ENCODE results near the gene C9. TPM values are rescaled to one million over a fixed set of nuclear protein-coding genes. Genes with fewer than 3 reads are reported as not detected.
"Not testable (repeated sequence)": the region's sequence is repeated elsewhere in the genome, so short reads cannot be mapped to it uniquely, and the experiment has no call there.

The C9 gene
- total RNA-seq, 4 donors from 2014 or later, result not detected

DNA sequence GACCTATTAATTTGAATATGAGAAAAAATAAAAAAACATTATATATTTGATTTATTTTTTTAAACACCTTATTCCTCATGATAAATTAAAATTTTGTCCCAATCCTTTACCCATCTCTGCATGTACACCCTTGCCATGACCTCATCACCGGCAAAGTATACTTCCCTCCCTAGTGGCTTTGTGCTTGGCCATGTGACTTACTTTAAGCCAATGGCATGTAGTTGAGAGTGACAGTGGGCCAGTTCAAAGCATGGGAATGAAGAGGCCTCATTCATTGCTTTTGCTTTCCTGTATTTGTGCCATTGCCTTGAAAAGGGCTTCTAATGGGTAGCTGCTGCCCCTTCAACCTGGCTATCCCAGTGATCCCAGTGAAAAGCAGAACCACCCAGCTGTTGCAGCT is 31.2 kb downstream of the C9 start:
- in situ Hi-C loops (cut with MboI; ENCODE audit: low pct_ligation_motif_present in 1 of 4, low pct_unique_long_range_greater_than_20kb in 1 of 4, low sequenced_read_pairs in 3 of 4) (no loop called here), intact Hi-C loops (cut with DNase I; ENCODE audit: low total_unique reads) (no loop called here)
- no peak for TF ChIP-seq EP300 (IDR thresholded peaks at IDR 0.05; ENCODE audit: low read depth)
- no peaks in the 10 kb centered on the region for H3K27me3 ChIP-seq
- no peaks in the 10 kb centered on the region for H3K9me3 ChIP-seq
- no peaks in the 10 kb centered on the region for H3K36me3 ChIP-seq
- WGBS, 2 donors (ENCODE audit: low coverage in 1 of 2), result 96 to 100% methylated on average over 1 of the region's 1 CpG
- DNase-seq, result no peak
- H3K4me3 ChIP-seq, result no peak overlapping the region
- no peaks in the 10 kb centered on the region for H3K4me1 ChIP-seq
- H3K27ac ChIP-seq, result no peak overlapping the region

DNA sequence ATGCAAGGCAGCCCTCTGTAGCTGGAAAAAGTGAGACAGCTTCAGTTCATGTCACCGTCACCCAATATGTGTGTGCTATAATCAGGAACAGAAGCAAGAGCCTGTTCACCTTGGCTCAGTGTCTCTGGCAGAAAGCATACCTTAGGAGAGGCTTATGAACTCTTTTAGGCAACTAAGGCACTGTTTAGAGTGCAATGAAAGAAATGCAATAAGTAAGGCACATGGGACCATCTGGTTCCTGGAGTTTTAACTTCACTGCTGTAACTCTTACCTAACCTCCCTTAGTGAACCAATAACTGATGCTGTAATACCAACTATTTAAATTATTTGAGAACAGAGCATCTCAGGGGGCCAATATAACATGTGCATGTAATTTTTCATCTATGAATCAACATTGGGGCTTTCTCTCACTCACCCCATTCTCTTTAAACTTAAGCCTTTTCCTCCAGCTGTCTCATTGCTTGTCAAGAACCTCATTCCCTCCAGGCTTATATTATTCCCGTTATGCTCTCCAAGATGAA is 32.4 kb downstream of the C9 start:
- Histone ChIP-seq H3K4me3 (no peak overlapping the region), H3K27me3 (no peaks in the 10 kb centered on the region), H3K9me3 (no peaks in the 10 kb centered on the region), H3K4me1 (no peaks in the 10 kb centered on the region), H3K27ac (no peak overlapping the region), H3K36me3 (no peaks in the 10 kb centered on the region)
- intact Hi-C loops (cut with DNase I; ENCODE audit: low total_unique reads) (no loop called here), in situ Hi-C loops (cut with MboI; ENCODE audit: low pct_ligation_motif_present in 1 of 4, low pct_unique_long_range_greater_than_20kb in 1 of 4, low sequenced_read_pairs in 3 of 4) (no loop called here)
- no peak for DNase-seq
- 74 to 86% methylated on average over 2 of the region's 2 CpGs for WGBS, 2 donors (ENCODE audit: low coverage in 1 of 2)
- TF ChIP-seq POLR2A (IDR thresholded peaks at IDR 0.05), result no peak
- no peak for TF ChIP-seq EP300 (IDR thresholded peaks at IDR 0.05; ENCODE audit: low read depth)
- TF ChIP-seq, protein P1, sequence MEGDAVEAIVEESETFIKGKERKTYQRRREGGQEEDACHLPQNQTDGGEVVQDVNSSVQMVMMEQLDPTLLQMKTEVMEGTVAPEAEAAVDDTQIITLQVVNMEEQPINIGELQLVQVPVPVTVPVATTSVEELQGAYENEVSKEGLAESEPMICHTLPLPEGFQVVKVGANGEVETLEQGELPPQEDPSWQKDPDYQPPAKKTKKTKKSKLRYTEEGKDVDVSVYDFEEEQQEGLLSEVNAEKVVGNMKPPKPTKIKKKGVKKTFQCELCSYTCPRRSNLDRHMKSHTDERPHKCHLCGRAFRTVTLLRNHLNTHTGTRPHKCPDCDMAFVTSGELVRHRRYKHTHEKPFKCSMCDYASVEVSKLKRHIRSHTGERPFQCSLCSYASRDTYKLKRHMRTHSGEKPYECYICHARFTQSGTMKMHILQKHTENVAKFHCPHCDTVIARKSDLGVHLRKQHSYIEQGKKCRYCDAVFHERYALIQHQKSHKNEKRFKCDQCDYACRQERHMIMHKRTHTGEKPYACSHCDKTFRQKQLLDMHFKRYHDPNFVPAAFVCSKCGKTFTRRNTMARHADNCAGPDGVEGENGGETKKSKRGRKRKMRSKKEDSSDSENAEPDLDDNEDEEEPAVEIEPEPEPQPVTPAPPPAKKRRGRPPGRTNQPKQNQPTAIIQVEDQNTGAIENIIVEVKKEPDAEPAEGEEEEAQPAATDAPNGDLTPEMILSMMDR (IDR thresholded peaks at IDR 0.05), result no peak
- TF ChIP-seq POLR2AphosphoS5 (IDR thresholded peaks at IDR 0.05), result no peak

DNA sequence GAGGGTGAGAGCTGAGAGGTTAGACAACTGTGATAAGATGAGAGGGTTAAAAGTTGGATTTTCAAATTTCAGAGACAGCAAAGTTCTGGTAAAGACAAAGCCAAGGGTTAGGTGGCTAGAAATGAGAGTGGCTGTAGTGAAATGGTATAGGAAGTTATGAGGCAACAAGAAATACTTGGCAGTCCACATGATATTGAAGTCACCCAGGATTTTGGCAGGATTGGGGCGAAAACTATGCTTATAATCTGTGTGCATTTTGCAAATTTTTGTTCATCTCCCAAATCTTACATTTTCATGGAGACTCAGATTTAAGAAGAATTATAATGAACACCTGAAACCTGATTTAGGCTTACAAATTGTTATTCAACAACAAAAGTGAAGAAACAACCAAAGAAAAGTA is 35.6 kb downstream of the C9 start:
- Histone ChIP-seq H3K27me3 (no peaks in the 10 kb centered on the region), H3K36me3 (no peaks in the 10 kb centered on the region), H3K4me3 (no peak overlapping the region), H3K27ac (no peak overlapping the region), H3K4me1 (no peaks in the 10 kb centered on the region), H3K9me3 (no peaks in the 10 kb centered on the region)
- intact Hi-C loops (cut with DNase I; ENCODE audit: low total_unique reads), result no loop called here
- 82 to 100% methylated on average over 1 of the region's 1 CpG for WGBS, 2 donors (ENCODE audit: low coverage in 1 of 2)
- TF ChIP-seq EP300 (IDR thresholded peaks at IDR 0.05; ENCODE audit: low read depth) (no peak), POLR2AphosphoS5 (IDR thresholded peaks at IDR 0.05) (no peak), POLR2A (IDR thresholded peaks at IDR 0.05) (no peak)
- TF ChIP-seq, protein P1 (IDR thresholded peaks at IDR 0.05), result no peak
- in situ Hi-C loops (cut with MboI; ENCODE audit: low pct_ligation_motif_present in 1 of 4, low pct_unique_long_range_greater_than_20kb in 1 of 4, low sequenced_read_pairs in 3 of 4), result no loop called here
- DNase-seq, result no peak

GRCh38 chr5:39323542-39323941 is 40.8 kb downstream of the C9 start:
- H3K4me3 ChIP-seq, result no peak overlapping the region
- no peaks in the 10 kb centered on the region for H3K9me3 ChIP-seq
- H3K27me3 ChIP-seq, result no peaks in the 10 kb centered on the region
- in situ Hi-C loops (cut with MboI; ENCODE audit: low pct_ligation_motif_present in 1 of 4, low pct_unique_long_range_greater_than_20kb in 1 of 4, low sequenced_read_pairs in 3 of 4) (no loop called here), intact Hi-C loops (cut with DNase I; ENCODE audit: low total_unique reads) (no loop called here)
- no peaks in the 10 kb centered on the region for H3K4me1 ChIP-seq
- TF ChIP-seq POLR2AphosphoS5 (IDR thresholded peaks at IDR 0.05) (no peak), POLR2A (IDR thresholded peaks at IDR 0.05) (no peak), EP300 (IDR thresholded peaks at IDR 0.05; ENCODE audit: low read depth) (no peak)
- TF ChIP-seq, protein P1 (IDR thresholded peaks at IDR 0.05), result no peak
- no peaks in the 10 kb centered on the region for H3K36me3 ChIP-seq
- no peak for DNase-seq
- 70 to 72% methylated on average over 3 of the region's 3 CpGs for WGBS, 2 donors (ENCODE audit: low coverage in 1 of 2)
- H3K27ac ChIP-seq, result no peak overlapping the region

DNA sequence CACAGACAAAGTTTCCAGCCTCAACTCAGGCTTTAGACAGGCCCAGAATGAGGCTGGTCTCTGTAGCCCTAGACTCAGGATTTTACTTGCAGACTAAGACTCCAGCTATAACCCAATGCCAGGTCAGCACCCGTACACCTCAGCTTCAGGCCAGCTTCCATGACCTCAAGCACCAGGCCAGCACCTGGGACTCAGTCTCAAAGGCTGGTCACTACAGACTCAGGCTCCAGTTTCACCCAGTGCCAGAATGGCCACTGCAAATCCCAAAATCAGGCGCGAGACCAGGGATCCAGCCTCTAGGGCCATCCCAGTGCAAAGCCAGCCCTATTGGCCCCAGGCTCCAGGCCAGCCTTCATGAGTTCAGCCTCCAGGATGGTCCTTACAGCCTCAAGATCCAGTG is 44.9 kb downstream of the C9 start:
- intact Hi-C loops (cut with DNase I; ENCODE audit: low total_unique reads) (no loop called here), in situ Hi-C loops (cut with MboI; ENCODE audit: low pct_ligation_motif_present in 1 of 4, low pct_unique_long_range_greater_than_20kb in 1 of 4, low sequenced_read_pairs in 3 of 4) (no loop called here)
- TF ChIP-seq EP300 (IDR thresholded peaks at IDR 0.05; ENCODE audit: low read depth) (no peak), POLR2AphosphoS5 (IDR thresholded peaks at IDR 0.05) (no peak), POLR2A (IDR thresholded peaks at IDR 0.05) (no peak)
- TF ChIP-seq, protein P1 (IDR thresholded peaks at IDR 0.05), result no peak
- WGBS, 2 donors (ENCODE audit: low coverage in 1 of 2), result 100% methylated on average over 3 of the region's 3 CpGs; no CpG with 5 or more reads in 1 of the 2 donors
- no peaks in the 10 kb centered on the region for H3K4me1 ChIP-seq
- no peaks in the 10 kb centered on the region for H3K36me3 ChIP-seq
- H3K9me3 ChIP-seq, result no peaks in the 10 kb centered on the region
- DNase-seq, result no peak
- H3K4me3 ChIP-seq, result no peak overlapping the region
- no peak overlapping the region for H3K27ac ChIP-seq
- H3K27me3 ChIP-seq, result no peaks in the 10 kb centered on the region

DNA sequence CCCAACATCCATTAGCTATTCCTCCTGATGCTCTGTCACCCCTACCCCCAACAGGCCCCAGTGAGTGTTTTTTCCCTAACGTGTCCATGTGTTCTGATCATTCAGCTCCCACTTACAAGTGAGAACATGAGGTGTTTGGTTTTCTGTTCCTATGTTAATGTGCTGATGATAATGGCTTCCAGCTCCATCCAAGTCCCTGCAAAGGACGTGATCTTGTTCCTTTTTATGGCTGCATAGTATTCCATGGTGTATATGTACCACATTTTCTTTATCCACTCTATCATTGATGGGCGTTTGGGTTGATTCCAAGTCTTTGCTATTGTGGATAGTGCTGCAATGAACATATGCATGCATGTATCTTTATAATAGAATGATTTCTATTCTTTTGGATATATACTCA is 47.8 kb downstream of the C9 start:
- DNase-seq; H3K27me3 ChIP-seq; H3K9me3 ChIP-seq; H3K27ac ChIP-seq; intact Hi-C loops (cut with DNase I; ENCODE audit: low total_unique reads); in situ Hi-C loops (cut with MboI; ENCODE audit: low pct_ligation_motif_present in 1 of 4, low pct_unique_long_range_greater_than_20kb in 1 of 4, low sequenced_read_pairs in 3 of 4); H3K36me3 ChIP-seq; H3K4me3 ChIP-seq; H3K4me1 ChIP-seq: not testable (repeated sequence)
- 79 to 90% methylated on average over 3 of the region's 3 CpGs for WGBS, 2 donors (ENCODE audit: low coverage in 1 of 2)

Data from transverse colon (tissue), 4 donors.